ENCODE data around the gene APBA1. TPM values are rescaled to one million over a fixed set of nuclear protein-coding genes. Genes with fewer than 3 reads are reported as not detected.

APBA1 gene
- total RNA-seq, 1 experiment from 2014 or later = 1.2 TPM

DNA sequence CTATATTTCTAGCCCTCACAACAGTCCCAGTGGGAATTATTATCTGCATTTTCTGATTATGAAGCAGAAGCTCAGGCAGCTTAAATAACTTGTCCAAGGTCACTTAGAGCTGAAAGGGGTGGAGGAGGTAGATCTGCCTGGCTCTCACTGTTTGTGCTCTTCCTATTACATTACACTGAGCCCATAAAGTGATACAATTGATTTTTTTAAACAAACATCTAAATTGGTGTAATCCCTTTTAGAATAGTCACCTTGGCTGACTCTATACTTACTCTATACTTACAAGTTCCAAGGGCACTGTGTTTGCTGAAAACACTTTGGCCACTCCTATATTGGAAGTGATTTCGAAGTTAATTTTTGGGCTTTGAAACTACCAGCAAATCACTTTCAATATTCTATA, 144.7 kb downstream of the APBA1 start:
- DNase-seq (ENCODE audit: low read depth) = no peak

DNA sequence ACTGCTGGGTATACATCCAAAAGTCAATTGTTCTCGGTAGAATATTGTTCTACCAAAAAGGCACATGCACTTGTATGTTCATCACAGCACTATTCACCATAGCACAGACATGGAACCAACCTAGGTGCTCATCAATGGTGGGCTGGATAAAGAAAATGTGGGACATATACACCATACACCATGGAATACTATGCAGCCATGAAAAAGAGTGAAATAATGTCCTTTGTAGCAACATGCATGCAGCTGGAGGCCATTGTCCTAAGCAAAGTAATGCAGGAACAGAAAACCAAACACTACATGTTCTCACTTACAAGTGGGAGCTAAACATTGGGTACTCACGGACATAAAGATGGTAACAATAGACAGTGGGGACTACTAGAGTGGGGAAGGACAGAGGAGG, 145.5 kb downstream of the APBA1 start:
- DNase-seq (ENCODE audit: low read depth) = no peak

DNA sequence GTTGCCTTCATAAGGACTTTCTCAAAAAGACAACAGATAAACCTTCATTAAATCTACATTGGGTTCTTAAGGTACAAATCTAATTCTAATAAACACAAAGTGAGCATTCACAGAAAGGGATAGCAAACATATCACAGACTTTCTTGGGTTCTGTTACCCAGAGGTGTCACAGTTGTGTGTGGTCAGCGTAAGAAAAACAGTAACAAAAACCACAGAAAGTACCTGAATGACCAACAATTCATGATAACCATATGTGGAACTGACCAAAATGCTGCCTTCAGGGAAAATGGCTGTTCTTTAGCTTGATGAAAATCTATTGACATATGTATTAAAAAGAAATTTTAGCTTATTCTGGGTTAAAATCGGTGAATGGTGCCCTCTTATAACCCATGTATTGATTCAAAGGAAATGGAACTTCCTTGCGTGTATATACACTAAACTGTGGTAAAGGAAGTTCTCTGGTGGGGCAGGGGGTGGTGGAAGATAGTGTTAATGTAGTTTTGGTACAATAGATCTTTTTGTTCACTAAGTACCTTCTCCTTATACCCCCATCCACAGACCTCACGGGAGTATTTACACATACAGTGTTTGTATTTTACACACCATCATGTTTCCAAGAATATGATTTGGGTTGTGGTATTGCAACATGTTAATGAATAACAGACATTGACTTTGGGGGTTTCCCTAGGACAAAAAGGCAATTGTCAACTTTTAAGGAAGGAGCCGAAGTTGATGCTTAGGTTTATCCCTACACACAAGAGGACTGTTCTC, 152.5 kb downstream of the APBA1 start:
- DNase-seq (ENCODE audit: low read depth) = no peak

DNA sequence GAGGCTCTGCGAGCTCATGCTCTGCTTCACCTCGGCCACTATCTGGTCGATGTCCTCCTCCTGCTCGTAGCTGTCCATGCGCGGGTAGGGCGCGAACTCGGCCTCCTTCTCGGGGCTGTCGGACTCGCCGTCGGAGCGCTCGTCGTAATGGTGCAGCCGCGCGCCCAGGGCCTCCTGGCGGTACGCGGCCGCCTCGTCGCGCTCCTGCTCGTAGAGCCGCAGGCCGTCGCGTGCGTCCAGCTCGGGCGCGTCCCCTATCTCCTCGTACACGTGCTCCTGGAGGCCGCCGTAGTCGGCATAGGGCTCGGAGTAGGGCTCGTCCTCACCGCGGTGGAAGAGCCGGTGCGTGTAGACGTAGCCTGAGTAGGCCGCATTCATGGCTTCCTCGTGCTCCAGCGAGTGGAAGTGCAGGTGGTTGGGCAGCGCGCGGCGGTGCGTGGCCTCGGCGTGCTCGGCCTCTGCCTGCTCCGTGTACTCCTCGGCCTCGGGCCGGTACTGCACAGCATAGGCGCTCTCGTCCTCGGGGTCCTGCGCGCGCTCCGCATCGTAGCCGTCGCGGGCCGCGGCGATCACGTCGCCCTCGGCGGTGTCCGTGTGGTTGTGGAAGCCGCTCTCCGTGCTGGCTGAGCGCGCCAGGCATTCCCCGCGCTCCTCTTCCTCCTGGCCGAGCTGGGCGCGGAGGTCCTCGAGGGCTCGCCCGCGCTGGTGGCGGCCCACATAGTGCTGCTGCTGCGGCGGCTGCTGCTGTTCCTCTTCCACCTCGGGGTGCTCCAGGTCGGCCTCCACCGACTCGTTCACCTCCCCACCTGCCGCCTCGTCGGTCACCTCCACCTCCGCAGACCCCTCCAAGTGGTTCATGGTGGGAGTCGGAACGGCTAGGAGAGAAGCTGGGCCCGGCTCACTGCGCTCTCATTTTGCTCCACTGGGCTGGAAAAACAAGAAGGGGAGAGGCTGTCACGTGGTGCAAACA, 155.5 kb downstream of the APBA1 start:
- no peak for DNase-seq (ENCODE audit: low read depth)

DNA sequence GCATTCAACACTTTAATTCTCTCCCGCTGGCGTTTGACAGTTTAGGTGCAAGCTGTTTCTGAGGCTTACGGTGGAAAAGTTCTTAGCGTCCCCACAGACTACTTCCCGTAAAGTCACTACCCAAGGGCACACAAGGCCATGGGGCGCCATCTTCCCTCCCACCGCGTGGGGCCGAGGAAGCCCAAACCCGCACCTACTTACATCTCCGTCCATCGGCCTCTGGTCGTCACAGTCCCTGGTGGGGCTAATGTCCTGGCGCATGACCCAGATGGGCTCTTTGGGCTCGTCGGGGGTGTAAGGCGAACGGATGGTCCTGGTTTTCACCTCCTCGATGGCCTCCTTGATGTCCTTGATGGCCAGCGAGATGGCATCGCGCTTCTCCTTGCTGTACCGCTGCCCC, 156.4 kb downstream of the APBA1 start:
- no peak for DNase-seq (ENCODE audit: low read depth)

DNA sequence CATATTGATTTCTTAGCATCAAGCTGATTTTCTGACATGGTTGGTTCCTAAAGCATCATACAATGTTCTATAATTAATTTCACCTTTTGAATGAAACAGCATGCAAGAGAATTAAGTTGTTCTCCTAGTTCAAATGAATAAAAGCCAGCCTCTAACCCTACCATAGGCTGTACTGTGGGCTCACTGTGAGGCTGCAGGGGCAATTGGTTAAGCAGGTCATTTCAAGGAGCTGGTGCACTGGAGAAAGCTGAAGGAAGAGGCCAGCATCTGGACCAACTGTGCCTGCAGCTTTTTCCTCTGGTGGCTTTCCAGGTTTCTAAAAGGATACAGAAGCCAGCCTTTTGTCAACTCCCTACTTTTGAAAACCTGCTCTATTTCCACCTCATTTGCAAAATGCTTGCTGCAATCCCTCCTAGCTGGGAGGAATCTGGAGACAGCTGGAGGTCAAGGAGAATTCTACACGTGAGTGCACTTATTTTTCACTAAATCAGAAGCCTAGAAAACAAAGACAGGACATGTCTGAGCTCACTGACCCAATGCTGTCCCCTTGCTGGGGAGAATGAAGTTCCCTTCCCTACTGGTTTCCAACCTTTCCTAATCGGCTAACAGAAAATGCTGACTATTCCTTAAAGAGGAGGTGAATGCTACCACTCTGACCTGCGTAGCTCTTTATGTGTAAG, 158.9 kb downstream of the APBA1 start:
- no peak for DNase-seq (ENCODE audit: low read depth)

DNA sequence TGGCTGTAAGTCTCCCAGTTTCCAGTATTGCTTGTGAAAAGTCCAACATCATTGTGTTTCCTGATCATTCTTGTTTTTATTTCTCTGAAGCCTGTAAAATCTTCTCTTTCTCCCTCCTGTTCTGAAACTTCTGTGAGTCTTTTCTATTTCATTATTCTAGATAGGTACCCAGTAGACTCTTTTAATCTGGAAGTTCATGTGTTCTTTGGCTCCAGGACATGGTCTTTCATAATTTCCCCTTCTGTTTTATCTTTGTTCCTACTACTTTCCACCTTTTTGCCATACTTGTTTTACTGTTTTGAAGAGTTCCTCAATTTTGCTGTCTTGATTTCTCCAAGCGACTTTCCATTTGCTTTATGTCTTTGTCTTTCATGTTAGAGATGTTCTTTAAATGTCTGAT, 168.1 kb downstream of the APBA1 start:
- no peak for DNase-seq (ENCODE audit: low read depth)

DNA sequence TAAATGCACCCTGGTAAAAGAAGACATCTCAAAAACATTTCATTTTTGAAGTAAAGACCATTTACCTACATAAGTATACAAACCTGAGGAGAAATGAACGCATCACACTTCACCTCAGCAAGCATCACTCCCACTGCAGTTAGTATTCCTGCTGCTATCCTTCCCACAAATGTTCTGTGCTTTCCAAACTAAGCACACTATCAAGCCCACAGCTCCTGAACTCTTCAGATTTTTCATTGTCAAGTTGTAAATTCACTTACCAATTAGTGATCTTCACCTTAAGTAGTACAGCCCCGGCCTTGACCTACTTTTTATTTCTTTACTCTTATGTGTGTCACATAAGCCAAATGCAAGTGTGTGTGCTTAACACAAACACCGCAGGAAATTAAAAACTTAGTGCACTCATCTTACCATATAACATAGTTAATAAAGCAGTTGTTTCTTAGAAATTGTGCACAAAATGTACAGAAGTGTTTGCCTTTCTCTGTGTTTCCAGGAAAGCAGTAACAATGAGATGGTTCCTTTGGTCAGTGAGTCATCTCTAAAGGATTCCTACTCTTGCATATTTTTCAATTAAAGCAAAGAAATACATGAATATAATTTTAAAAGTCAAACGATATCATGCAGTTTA, 169.4 kb downstream of the APBA1 start:
- peak; percentile 25 for DNase-seq (ENCODE audit: low read depth)

DNA sequence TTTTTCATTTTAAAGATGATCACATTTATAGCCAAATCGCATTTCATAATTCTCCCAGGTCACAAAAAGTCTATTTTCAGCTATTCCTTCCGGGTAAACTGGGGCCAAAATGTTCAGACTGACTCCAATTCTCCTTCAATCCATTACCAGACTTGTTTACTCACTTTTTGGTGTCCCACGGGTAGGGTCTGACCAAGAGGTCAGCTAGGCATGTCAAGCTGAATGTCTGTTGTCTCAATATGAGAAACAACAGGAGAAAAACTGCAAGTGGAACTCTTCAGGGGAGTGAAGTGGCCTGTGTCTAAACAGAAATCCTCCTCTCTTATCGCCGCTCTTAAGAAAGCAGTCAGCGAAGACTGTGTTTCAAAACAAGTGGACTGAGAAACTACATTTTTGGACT, 171.3 kb downstream of the APBA1 start:
- DNase-seq (ENCODE audit: low read depth) = no peak

DNA sequence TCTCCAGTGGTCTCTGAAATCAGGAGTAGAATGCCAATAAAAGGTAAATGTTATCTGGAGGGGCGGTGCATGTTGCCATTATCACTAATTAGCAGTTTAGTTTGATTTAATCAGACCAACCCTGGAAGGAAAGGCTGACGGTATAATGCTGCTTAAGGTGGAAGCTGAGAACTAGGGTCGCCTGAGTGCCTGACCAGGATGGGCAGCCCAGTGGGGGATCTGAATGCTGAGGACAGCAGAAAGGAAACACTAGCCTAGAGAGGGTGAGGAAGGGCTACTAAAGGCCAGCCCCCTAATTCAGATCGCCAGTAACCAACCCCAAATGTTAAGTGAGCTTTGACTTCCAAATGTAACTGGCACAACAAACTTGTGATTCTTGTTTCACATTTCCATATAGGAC, 172.2 kb downstream of the APBA1 start:
- DNase-seq (ENCODE audit: low read depth) = no peak

DNA sequence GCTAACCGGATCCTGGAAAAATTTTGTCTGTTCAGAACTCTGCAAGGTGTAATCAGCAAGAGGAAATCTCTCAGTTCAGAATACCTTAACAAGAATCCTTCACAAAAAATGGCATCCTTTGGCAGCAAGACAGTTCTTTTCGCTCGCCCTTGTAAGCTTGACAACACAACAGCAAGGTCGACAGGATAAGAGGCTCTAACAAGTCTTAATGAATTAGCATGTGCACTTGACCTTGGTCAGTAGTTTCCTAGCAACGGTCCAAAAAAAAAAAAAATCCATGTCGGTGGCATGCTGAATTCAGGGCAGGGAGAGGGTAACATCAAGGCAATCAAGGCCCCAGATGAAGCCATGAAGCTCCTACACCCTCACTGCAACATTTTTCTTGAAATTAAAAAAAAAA, 172.8 kb downstream of the APBA1 start:
- DNase-seq (ENCODE audit: low read depth) = no peak

DNA sequence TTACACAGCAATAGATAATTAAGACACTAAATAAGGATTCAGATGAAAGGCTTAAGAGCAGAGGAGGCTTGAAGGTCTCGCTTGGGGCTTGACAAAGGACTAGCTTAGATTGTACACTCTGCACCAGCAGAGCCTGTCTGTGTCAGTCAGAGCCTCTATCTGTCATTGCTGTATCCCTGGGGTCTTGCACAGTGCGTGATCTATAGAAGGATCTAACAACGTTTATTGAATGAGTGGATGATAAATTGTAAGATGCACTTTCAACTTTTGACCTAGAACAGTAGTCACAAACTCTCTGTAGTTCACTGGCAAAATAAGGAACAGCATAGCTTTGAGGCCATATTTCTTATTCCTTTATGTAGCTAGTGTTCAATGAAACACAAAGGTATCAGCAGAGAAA, 173.7 kb downstream of the APBA1 start:
- DNase-seq (ENCODE audit: low read depth) = no peak

DNA sequence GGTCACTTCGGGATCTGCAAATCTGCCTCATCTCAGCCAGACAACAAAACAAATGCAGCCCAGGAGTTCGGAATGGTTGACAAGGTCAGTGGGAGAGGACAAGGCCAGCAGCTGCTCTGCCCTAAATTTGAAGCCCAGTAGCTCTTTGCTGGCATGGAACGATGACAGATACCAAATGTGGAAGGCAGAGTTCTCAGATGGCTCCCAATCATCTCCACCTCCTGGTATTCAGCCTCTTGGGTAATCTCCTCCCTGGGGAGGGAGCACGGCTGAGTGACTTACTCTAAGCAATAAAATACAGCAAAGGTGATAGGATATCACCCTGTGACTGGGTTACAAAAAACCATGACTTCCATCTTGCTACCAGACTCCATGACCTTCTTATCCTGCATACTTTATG, 174.4 kb downstream of the APBA1 start:
- DNase-seq (ENCODE audit: low read depth) = no peak

DNA sequence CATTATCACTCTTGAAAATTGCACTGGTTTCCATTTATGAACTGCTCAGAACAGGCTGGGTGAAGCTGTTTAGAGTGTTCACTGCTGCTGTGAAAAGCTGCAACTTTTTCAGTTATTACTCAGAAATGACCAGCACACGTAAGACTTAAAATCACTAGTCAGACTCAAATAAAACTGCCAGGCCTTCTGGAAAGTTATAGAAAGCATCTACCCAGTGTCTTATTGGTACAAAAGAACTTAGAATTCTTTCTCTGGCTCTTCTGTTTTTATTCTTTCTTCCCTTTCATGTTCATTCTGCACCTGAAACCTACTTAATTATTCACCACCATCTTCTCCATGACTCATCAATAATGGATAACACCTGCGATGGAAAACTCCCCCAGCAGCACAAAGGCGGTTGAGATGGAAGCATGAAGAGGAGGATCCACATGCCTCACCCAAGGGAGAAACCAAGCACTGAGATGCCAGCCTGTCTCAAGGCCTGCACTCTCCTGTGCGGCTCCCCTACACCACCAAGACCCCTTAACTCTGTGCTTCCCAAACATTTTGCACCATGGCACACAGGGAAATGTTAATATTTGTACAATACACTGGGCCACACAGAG, 175.2 kb downstream of the APBA1 start:
- no peak for DNase-seq (ENCODE audit: low read depth)

DNA sequence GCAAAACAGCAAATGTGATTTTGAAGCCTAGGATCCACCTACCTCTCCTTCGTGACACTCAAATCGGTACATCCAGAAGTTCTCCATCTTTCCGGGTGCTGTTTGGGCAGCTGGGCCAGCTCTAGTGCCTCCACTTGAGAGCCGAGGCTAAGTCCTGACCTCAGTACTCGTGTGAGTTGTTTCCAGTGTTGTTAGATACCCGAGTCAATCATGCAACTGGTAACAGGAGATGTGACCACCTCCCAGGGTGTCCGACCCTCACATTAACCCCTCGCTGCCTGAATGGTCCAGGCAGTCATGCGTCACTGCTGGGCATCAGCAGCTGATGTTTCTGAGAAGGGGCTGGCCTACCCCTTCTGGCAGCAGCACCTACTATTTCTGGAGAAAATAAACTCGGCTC, 176.9 kb downstream of the APBA1 start:
- DNase-seq (ENCODE audit: low read depth) = no peak

DNA sequence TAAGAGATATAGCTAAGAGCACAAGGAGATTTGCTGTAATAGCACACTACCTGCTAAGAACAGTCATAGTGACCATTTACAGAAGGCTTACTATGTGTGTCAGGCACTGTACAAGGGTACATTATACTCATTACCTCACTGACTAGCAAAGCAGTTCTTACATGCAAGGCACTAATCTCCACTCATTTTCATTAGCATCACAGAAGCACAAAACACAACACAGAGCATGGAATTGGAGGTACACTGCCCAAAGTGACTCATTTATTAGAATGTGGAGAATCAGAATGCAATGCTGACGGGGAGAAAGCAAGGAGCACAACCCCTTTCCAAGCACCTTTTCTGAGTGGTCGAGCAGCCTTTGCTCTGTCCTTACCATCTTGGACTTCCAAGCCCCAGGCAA, 177.4 kb downstream of the APBA1 start:
- no peak for DNase-seq (ENCODE audit: low read depth)

DNA sequence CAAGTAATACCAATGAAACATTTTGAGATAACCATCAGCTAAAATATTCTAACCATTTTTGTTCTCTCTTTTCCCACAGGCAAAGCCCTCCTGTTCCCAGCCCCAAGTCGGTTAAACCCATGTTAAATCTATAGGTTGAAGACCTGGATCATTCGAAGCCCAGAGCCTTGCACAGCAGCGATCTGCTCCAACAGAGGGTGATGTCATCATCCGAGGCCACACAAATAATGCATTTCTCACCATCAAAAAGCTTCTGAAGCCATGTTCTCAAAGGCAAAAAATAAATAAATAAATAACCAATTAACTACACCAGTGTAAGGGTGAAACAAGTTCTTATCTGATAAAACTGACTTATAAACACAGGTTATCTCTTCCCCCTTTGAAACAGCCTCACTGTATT, 178.0 kb downstream of the APBA1 start:
- DNase-seq (ENCODE audit: low read depth) = no peak

DNA sequence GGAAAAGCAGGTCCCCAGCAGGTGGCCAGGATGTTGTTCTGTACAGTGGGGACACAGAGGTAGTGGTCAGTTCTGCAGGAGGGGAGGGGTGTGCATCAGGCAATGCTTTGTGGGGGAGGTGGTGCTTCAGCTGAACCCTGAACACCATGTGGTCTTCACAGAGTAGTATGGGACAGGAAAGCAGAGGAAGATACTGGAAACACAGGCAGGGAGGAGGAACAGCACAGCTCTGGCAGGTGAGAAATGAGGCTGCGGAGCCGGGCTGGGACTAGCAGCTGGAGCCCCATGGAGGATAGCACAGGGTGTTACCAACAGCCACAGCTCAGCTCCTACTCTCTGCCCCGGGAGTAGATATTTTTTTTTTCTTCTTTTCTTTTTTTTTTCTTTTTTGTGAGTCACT, 185.7 kb downstream of the APBA1 start:
- no peak for DNase-seq (ENCODE audit: low read depth)

DNA sequence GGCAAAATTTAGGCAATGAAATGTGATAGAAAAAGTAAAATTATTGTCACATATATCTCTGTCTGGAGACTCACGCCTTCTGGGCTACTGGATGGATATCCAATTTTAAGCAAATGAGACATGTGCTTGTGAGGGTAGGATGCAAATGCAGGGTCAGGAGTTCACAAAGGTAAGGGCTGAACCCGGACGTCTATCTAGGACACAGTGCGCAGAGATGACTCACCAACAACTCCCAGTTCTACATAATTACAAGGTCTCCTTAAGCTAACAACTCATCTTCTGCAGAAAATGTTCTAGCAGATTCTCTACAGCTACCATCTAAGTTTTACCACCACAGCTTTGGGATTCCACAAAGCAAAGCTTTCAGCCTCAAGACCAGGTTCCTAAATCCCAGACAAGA, 186.7 kb downstream of the APBA1 start:
- no peak for DNase-seq (ENCODE audit: low read depth)

DNA sequence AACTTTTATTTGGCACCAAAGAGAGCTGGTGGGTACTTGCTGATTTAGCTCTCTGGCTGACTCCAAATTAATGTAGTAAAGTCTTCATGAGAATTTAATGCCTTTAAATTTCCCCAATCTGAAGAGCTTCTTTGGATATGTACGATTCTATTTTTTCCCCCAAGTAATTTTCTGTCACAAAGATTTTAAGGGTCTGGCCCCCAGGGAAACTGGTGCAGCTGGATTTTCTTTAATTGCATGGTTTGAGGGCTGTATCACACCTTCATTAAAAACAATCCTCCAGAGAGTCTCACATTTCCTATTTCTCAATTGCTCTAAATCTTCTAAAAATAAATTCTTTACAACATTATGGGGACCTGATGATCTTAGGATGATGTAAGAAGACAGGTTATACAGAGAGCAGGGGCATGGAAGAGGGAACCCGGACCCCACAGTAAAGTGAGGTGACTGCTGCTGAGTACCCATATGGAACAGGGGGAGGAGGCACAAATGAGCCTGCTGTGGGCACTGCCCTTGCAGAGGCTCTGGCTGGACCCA, 188.2 kb downstream of the APBA1 start:
- no peak for DNase-seq (ENCODE audit: low read depth)

DNA sequence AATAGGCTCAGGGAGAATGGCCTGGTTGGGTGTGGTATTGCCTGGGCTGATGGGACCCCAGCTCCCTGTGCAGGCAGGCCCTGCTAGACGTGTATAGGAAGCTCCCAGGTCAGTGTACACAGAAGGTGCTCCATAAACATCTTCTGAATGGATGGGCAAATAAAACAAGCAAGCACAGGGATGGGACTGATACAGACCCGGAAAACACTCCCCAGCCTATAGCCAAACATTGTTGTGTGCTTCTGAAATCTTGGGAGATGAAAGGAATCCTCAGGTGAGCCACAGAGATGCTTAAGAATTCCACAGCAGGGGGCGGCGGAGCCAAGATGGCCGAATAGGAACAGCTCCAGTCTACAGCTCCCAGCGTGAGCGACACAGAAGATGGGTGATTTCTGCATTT, 195.4 kb downstream of the APBA1 start:
- no peak for DNase-seq (ENCODE audit: low read depth)
